ENCODE measurements around the gene ADGB. TPM values are rescaled to one million over a fixed set of nuclear protein-coding genes. Genes with fewer than 3 reads are reported as not detected.

The ADGB gene

Small RNA genes within 50 kb of the gene (small RNA-seq; reads per million reads assigned to genes)
- gene RNU6-906P (ENCODE audit: insufficient read depth): not detected
